ENCODE measurements around the gene CBARP. TPM values are rescaled to one million over a fixed set of nuclear protein-coding genes. Genes with fewer than 3 reads are reported as not detected.

The CBARP gene
- total and polyA plus RNA-seq, 9 of the 15 experiments (the other 6 are each of a cell fraction or from before 2014, with no cell fraction given) = 0.03 to 8.9 (median 1.2) TPM; not detected in 1

GRCh38 chr19:1268226-1269064 lies 30.6 kb upstream of the CBARP start (continued):
- no peak for TF ChIP-seq NR2C1 (IDR thresholded peaks at IDR 0.05)
- TF ChIP-seq NR2C1 (tag; IDR thresholded peaks at IDR 0.05) = no peak
- 0 out of 2 replicates have a peak, but pooled peaks have one; percentile 17 for TF ChIP-seq HDGF (IDR thresholded peaks at IDR 0.05)
- 0 out of 4 replicates have a peak, but pooled peaks of 1 of the 2 experiments have one; percentile 46 for TF ChIP-seq MLLT1 (IDR thresholded peaks at IDR 0.05)
- peak; percentile 34; the same call in 1 of the 2 replicates for TF ChIP-seq HMGXB4 (CRISPR knock-in tag; IDR thresholded peaks at IDR 0.05)

Measured in K562 (cell line).